Glutamatergic neuron (in vitro differentiated cells): ENCODE measurements around the gene SLC66A1. TPM values are rescaled to one million over a fixed set of nuclear protein-coding genes. Genes with fewer than 3 reads are reported as not detected.

Source experiments
- DNase-seq: peaks from one replicate; pipeline ENCODE4 v3.0.0; 2022
- H3K27ac Mint-ChIP-seq: one replicate; pipeline ENCODE4 v1.8.0; 2020; ENCODE audit warnings: mild to moderate bottlenecking, mixed read lengths, inconsistent platforms; ENCODE audit not compliant: unreplicated experiment
- H3K27me3 Mint-ChIP-seq: one replicate; pipeline ENCODE4 v1.8.0; 2020; ENCODE audit warnings: mild to moderate bottlenecking, moderate library complexity, mixed read lengths, inconsistent platforms; ENCODE audit not compliant: unreplicated experiment
- H3K36me3 Mint-ChIP-seq: one replicate; pipeline ENCODE4 v1.8.0; 2020; ENCODE audit warnings: mild to moderate bottlenecking, mixed read lengths, inconsistent platforms; ENCODE audit not compliant: unreplicated experiment
- H3K4me1 Mint-ChIP-seq: one replicate; pipeline ENCODE4 v1.8.0; 2020; ENCODE audit warnings: mild to moderate bottlenecking, low read depth, mixed read lengths, inconsistent platforms; ENCODE audit not compliant: unreplicated experiment
- H3K4me3 Mint-ChIP-seq: one replicate; pipeline ENCODE4 v1.8.0; 2020; ENCODE audit warnings: mild to moderate bottlenecking, mixed read lengths, inconsistent platforms; ENCODE audit not compliant: unreplicated experiment
- H3K9me3 Mint-ChIP-seq: one replicate; pipeline ENCODE4 v1.8.0; 2020; ENCODE audit warnings: mild to moderate bottlenecking, moderate library complexity, mixed read lengths, inconsistent platforms; ENCODE audit not compliant: unreplicated experiment
- CTCF ChIP-seq: fragments of 200-600 bp; sonication (generic); IDR thresholded peaks from one replicate; pipeline ENCODE4 v1.5.0; 2021; ENCODE audit not compliant: partially characterized antibody, unreplicated experiment
- total RNA-seq: library from RNA; stranded (reverse); fragmentation: NEBNext Ultra II Directional; extraction: Animal tissue kit (Norgen Biotek cat#: 25700); gene quantifications from one replicate; pipeline ENCODE4 v1.2.1, GENCODE V29; 2021; ENCODE audit not compliant: unreplicated experiment

The SLC66A1 gene
- total RNA-seq, 1 donor from 2014 or later, result 41.1 TPM

- H3K27me3 Mint-ChIP-seq, result peaks cover 1% of the 10 kb centered on the region
- no peak for DNase-seq
- H3K36me3 Mint-ChIP-seq, result peaks cover 18% of the 10 kb centered on the region
- no peak for TF ChIP-seq CTCF
- peaks cover 2% of the 10 kb centered on the region for H3K9me3 Mint-ChIP-seq
- H3K4me1 Mint-ChIP-seq, result peaks cover 5% of the 10 kb centered on the region
- H3K4me3 Mint-ChIP-seq, result no peak overlapping the region
- peak overlapping the region; percentile 22 for H3K27ac Mint-ChIP-seq
Observed at GRCh38 chr1:19377812-19378718, 65.9 kb downstream of the SLC66A1 start.

Other genes starting within 250 kb of the SLC66A1 start
- gene UBR4, start 102.1 kb upstream of the SLC66A1 start, total RNA-seq, result 176 TPM
- 98.9 TPM for gene EMC1, start 60.8 kb upstream of the SLC66A1 start, total RNA-seq
- gene MRTO4, start 60.5 kb upstream of the SLC66A1 start, total RNA-seq, result 29.1 TPM
- gene AKR7A3, start 23.6 kb upstream of the SLC66A1 start, total RNA-seq, result 1.9 TPM
- 35.7 TPM for gene AKR7A2, start 182 bp upstream of the SLC66A1 start, total RNA-seq
- gene CAPZB, start 173.2 kb downstream of the SLC66A1 start, total RNA-seq, result 326 TPM